ENCODE data around the gene DTNB. TPM values are rescaled to one million over a fixed set of nuclear protein-coding genes. Genes with fewer than 3 reads are reported as not detected.

Gene DTNB
- total RNA-seq, 4 donors from 2014 or later = 5.2 to 9.9 (median 9.2) TPM

GRCh38 chr2:25333981-25334380 is 339.4 kb downstream of the DTNB start:
- TF ChIP-seq CTCF (IDR thresholded peaks at IDR 0.05) = no peak
- no peak for ATAC-seq (ENCODE audit: low FRiP score)
- no peak for DNase-seq (ENCODE audit: low spot score)

DNA sequence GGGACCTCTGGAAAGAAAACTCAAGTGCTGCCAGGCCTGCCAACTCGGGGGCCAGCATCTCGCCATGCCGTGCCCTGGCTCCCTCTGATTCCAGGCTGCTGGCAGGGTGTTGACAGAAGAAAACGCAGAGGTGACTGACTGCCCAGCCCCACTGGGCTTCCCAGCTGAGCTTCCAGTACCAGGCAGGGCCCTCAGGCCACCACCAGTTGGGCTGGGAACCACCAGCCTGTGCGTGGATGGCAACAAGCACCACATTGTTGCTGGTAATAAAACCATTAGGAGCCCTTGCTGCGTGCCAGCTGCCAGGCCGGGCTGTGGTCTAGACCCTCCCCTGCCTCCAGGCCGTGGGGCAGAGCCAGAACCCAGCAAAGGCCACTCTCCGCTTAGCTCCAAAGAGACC is 340.8 kb downstream of the DTNB start:
- DNase-seq (ENCODE audit: low spot score) (no peak), ATAC-seq (ENCODE audit: low FRiP score) (no peak)
- no peak for TF ChIP-seq CTCF (IDR thresholded peaks at IDR 0.05)

DNA sequence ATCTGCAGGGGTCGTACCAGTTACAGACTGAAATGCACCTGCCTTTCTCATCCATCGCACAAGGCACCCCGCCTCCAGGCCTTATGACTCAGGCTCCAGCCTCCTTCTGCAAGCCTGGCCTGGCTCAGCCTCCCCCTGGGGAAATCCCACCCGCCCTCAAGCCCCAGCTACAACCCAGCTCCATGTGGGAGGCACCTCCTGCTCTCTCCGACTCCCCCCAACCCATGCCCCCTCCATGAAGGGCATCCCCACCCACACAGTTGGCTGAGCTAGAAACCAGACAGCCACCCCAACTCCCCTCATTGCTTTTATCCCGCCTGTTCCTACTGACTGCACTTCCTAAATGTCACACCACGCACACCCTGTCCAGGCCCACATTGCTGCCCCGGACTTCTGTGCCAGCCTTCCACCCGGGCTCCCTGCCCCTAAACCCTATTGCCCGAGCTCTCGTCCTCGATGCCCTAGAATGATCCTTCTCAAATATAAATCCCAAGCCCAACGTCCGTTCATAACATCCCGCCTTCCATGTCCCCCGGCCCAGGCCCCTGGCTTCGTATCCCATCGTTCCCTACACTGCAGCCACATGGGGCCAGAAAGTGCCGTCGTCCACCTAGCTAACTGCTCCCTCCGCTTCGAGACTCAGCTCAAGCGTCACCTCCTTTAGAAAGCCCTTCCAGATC is 341.6 kb downstream of the DTNB start:
- no peak for TF ChIP-seq CTCF (IDR thresholded peaks at IDR 0.05)
- DNase-seq (ENCODE audit: low spot score) (no peak), ATAC-seq (ENCODE audit: low FRiP score) (peak; percentile 43)

DNA sequence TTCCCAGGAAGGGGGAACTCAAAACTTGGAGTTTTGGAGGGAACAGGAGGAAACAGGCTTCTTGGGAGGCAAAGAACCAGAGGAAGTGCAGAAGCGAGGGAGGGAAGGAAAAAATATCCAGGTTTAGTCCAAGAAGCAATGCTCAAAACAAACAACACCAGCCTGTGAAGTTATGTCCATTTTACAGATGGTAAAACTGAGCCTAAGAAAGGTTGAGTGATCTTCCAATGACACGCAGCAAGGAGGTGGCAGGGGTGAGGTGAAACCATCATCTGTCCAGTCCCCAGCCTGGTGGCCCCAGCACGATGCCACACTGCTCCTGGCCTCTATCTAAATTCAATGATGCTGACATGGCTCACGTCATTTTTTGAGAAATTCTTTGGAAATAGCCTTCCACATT is 342.4 kb downstream of the DTNB start:
- no peak for TF ChIP-seq CTCF (IDR thresholded peaks at IDR 0.05)
- no peak for ATAC-seq (ENCODE audit: low FRiP score)
- no peak for DNase-seq (ENCODE audit: low spot score)

- TF ChIP-seq CTCF (IDR thresholded peaks at IDR 0.05) = no peak
- no peak for ATAC-seq (ENCODE audit: low FRiP score)
- DNase-seq (ENCODE audit: low spot score) = no peak
Observed at GRCh38 chr2:25330273-25330672, 343.1 kb downstream of the DTNB start.

GRCh38 chr2:25328152-25329085 is 345.0 kb downstream of the DTNB start:
- no peak for TF ChIP-seq CTCF (IDR thresholded peaks at IDR 0.05)
- ATAC-seq (ENCODE audit: low FRiP score) (no peak), DNase-seq (ENCODE audit: low spot score) (no peak)

Small RNAs within 50 kb of the gene (small RNA-seq; reads per million reads assigned to genes)
- gene MIR1301 = 8.8 reads per million, percentile 86 among the genes with 10 or more reads in this experiment
- not detected for gene RF00019

Other genes with a start within 250 kb of the DTNB start
- gene ASXL2, start 204.9 kb upstream of the DTNB start, total RNA-seq = 10 to 100 TPM; 15.4 to 19.7 (median 17.6) TPM